Naive thymus-derived CD4-positive, alpha-beta T cell (primary cell): ENCODE results near the gene MPP7. TPM values are rescaled to one million over a fixed set of nuclear protein-coding genes. Genes with fewer than 3 reads are reported as not detected.

Experiments
- ATAC-seq: fragments of 150-1000 bp; cut with Tn5 transposase; 2 replicates; pipeline ENCODE4 v1.10.0; 2021; ENCODE audit warnings: mild to moderate bottlenecking, moderate library complexity
- CTCF ChIA-PET: fragments of 350-600 bp; sonication (Branson Sonifier 250); formaldehyde crosslinking; loops from one replicate; lab custom pipeline; 2021; ENCODE audit warnings: antibody characterized with exemption; lab: Charles Lee
- POLR2A ChIA-PET: fragments of 350-600 bp; sonication (Branson Sonifier 250); formaldehyde crosslinking; loops from one replicate; lab custom pipeline; 2021; ENCODE audit warnings: antibody characterized with exemption, inconsistent platforms; lab: Charles Lee
- DNase-seq, 9 donors: peaks; one replicate each; pipeline versions ENCODE4 v3.0.0 to v3.0.0-alpha.2; 2020 to 2022; ENCODE audit warnings: mixed read lengths in 1 of 9
- H3K27ac ChIP-seq: one replicate; pipeline ENCODE4 v1.7.0; 2013; ENCODE audit warnings: mild to moderate bottlenecking, low read depth, low read length, moderate library complexity
- H3K27me3 ChIP-seq, 2 donors: one replicate each; pipeline ENCODE4 v1.7.0; 2013; ENCODE audit warnings: low read length in 2 of 2, mild to moderate bottlenecking in 2 of 2, moderate library complexity in 2 of 2; ENCODE audit not compliant: control insufficient read depth in 2 of 2, insufficient read depth in 2 of 2
- H3K36me3 ChIP-seq, 3 experiments: 1 replicate in 2 of 3; 2 replicates in 1 of 3; pipeline ENCODE4 v1.7.0; 2013; ENCODE audit warnings: low read length in 3 of 3, mild to moderate bottlenecking in 3 of 3, moderate library complexity in 1 of 3; ENCODE audit not compliant: insufficient read depth in 3 of 3, control insufficient read depth in 2 of 3
- H3K4me1 ChIP-seq, 2 donors: one replicate each; pipeline ENCODE4 v1.7.0; 2013; ENCODE audit warnings: low read length in 2 of 2, mild to moderate bottlenecking in 2 of 2, moderate library complexity in 1 of 2; ENCODE audit not compliant: control insufficient read depth in 2 of 2, insufficient read depth in 2 of 2
- H3K4me3 ChIP-seq: 2 replicates; pipeline ENCODE4 v1.7.0; 2013; ENCODE audit warnings: mild to moderate bottlenecking, low read length
- H3K9me3 ChIP-seq, 3 experiments: 1 replicate in 2 of 3; 2 replicates in 1 of 3; pipeline ENCODE4 v1.7.0; 2013; ENCODE audit warnings: low read length in 3 of 3; ENCODE audit not compliant: control insufficient read depth in 2 of 3
- H3K27ac Mint-ChIP-seq, 9 donors: one replicate each; pipeline ENCODE4 v1.8.0; 2020 to 2022; ENCODE audit warnings: mixed read lengths in 9 of 9, mild to moderate bottlenecking in 8 of 9, moderate library complexity in 5 of 9, inconsistent platforms in 2 of 9
- H3K27me3 Mint-ChIP-seq, 5 donors: one replicate each; pipeline ENCODE4 v1.8.0; 2021 to 2022; ENCODE audit warnings: mixed read lengths in 5 of 5, mild to moderate bottlenecking in 1 of 5
- H3K36me3 Mint-ChIP-seq, 5 donors: one replicate each; pipeline ENCODE4 v1.8.0; 2020 to 2022; ENCODE audit warnings: mixed read lengths in 5 of 5, mild to moderate bottlenecking in 3 of 5, inconsistent platforms in 1 of 5
- H3K4me1 Mint-ChIP-seq, 7 donors: one replicate each; pipeline ENCODE4 v1.8.0; 2020 to 2022; ENCODE audit warnings: mixed read lengths in 7 of 7, mild to moderate bottlenecking in 3 of 7, inconsistent platforms in 1 of 7
- H3K4me3 Mint-ChIP-seq, 10 donors: one replicate each; pipeline ENCODE4 v1.8.0; 2020 to 2022; ENCODE audit warnings: mild to moderate bottlenecking in 10 of 10, mixed read lengths in 10 of 10, moderate library complexity in 6 of 10, inconsistent platforms in 2 of 10
- H3K9me3 Mint-ChIP-seq, 11 donors: one replicate each; pipeline ENCODE4 v1.8.0; 2020 to 2022; ENCODE audit warnings: mixed read lengths in 11 of 11, mild to moderate bottlenecking in 4 of 11, inconsistent platforms in 1 of 11, moderate library complexity in 1 of 11
- intact Hi-C, 2 donors: fragments of 100-400 bp; cut with micrococcal nuclease; formaldehyde crosslinking; loops; one replicate each; pipeline ENCODE4 v1.15.1; 2023
- polyA plus RNA-seq, 2 donors: library from polyadenylated mRNA; unstranded; fragments of 300-500 nt; fragmentation: Illumina TruSeq; gene quantifications; one replicate each; pipeline ENCODE4 v1.2.3, GENCODE V29; 2021
- total RNA-seq, 6 experiments: library from RNA in 5 of 6; stranded (reverse) in 5 of 6; gene quantifications; 1 replicate in 5 of 6; 2 replicates in 1 of 6; pipeline ENCODE4 v1.2.3 and lab custom pipeline; 2021 to 2026

Gene MPP7
- total and polyA plus RNA-seq, 7 experiments from 2014 or later, result 9.7 to 46.8 (median 41.7) TPM

- H3K9me3 ChIP-seq, result no peaks in the 10 kb centered on the region
- no peaks in the 10 kb centered on the region for H3K36me3 ChIP-seq
- H3K27ac Mint-ChIP-seq, result peak overlapping the region; percentile 96 to 100 (median 99)
- H3K27me3 ChIP-seq, result no peaks in the 10 kb centered on the region
- intact Hi-C loops, result loop anchor here (1.0 to 10.0 kb wide), 8 partner anchors 29 to 1888 kb away; partner anchors contain the start of genes ANKRD26 (in 1 of the 2), MASTL (in 1 of the 2) and MPP7 (in 1 of the 2)
- ChIA-PET POLR2A (interaction anchor here (0.8 to 18.3 kb wide), 8 partner anchors 12 to 90 kb away, joined by 3 to 390 read pairs (median 8); partner anchors contain the start of gene MPP7), CTCF (interaction anchor here (0.9 to 10.0 kb wide), 5 partner anchors 30 to 82 kb away, joined by 3 to 73 read pairs (median 46); partner anchors contain the start of gene MPP7)
- peak overlapping the region; percentile 98 for H3K27ac ChIP-seq
- H3K4me1 Mint-ChIP-seq, result peaks cover 43 to 91% (median 78%) of the 10 kb centered on the region in 7 donors
- H3K36me3 Mint-ChIP-seq, result peaks cover 3 to 14% (median 4%) of the 10 kb centered on the region in 5 donors
- H3K4me3 Mint-ChIP-seq, result peak overlapping the region; percentile 57 to 97 (median 89)
- ATAC-seq (no peak), DNase-seq (peak in 1 of 9 donors; percentile 11)
- H3K9me3 Mint-ChIP-seq, result peaks cover 0 to 10% (median 0%) of the 10 kb centered on the region in 11 donors
- H3K4me3 ChIP-seq, result peak overlapping the region; percentile 62
- peaks cover 0 to 4% (median 0%) of the 10 kb centered on the region in 5 donors for H3K27me3 Mint-ChIP-seq
- H3K4me1 ChIP-seq, result peaks cover 33 to 56% of the 10 kb centered on the region in 2 donors
These were observed 29.9 kb upstream of the MPP7 start for GRCh38 chr10:28332726-28333125.

GRCh38 chr10:28331841-28332240, 29.0 kb upstream of the MPP7 start:
- Histone ChIP-seq H3K4me1 (peaks cover 33 to 53% of the 10 kb centered on the region in 2 donors), H3K27me3 (no peaks in the 10 kb centered on the region), H3K27ac (peak overlapping the region; percentile 98), H3K36me3 (no peaks in the 10 kb centered on the region), H3K4me3 (peak overlapping the region; percentile 62), H3K9me3 (no peaks in the 10 kb centered on the region)
- intact Hi-C loops, result loop anchor here (5.0 to 10.0 kb wide), 4 partner anchors 1227 to 1887 kb away; partner anchors contain the start of gene ANKRD26 (in 1 of the 2)
- ATAC-seq (no peak), DNase-seq (peak in 2 of 9 donors; percentile 15 to 30)
- CTCF ChIA-PET, result interaction anchor here (0.6 to 10.0 kb wide), 8 partner anchors 10 to 1877 kb away, joined by 3 to 73 read pairs (median 6); partner anchors contain the start of gene MPP7
- POLR2A ChIA-PET, result interaction anchor here (0.7 to 18.3 kb wide), 4 partner anchors 21 to 1886 kb away, joined by 3 to 390 read pairs (median 84); partner anchors contain the start of gene MPP7
- Mint-ChIP-seq H3K4me3 (peak overlapping the region; percentile 49 to 97 (median 83)), H3K9me3 (peaks cover 0 to 8% (median 0%) of the 10 kb centered on the region in 11 donors), H3K27me3 (no peaks in the 10 kb centered on the region), H3K36me3 (peaks cover 3 to 12% (median 4%) of the 10 kb centered on the region in 5 donors), H3K4me1 (peaks cover 43 to 91% (median 78%) of the 10 kb centered on the region in 7 donors), H3K27ac (peak overlapping the region; percentile 34 to 100 (median 99))

- Mint-ChIP-seq H3K4me3 (peak overlapping the region in 9 of 10 donors; percentile 42 to 89 (median 61)), H3K4me1 (peaks cover 44 to 91% (median 78%) of the 10 kb centered on the region in 7 donors), H3K27me3 (no peaks in the 10 kb centered on the region), H3K36me3 (peaks cover 0 to 12% (median 4%) of the 10 kb centered on the region in 5 donors), H3K9me3 (peaks cover 0 to 2% (median 0%) of the 10 kb centered on the region in 11 donors), H3K27ac (peak overlapping the region; percentile 38 to 100 (median 95))
- ChIA-PET POLR2A (interaction anchor here (1.2 to 18.3 kb wide), 4 partner anchors 20 to 50 kb away, joined by 3 to 390 read pairs (median 84); partner anchors contain the start of gene MPP7), CTCF (interaction anchor here (0.5 to 10.0 kb wide), 7 partner anchors 9 to 50 kb away, joined by 5 to 73 read pairs (median 22); partner anchors contain the start of gene MPP7)
- intact Hi-C loops, result loop anchor here (5.0 to 10.0 kb wide), 4 partner anchors 1226 to 1886 kb away; partner anchors contain the start of gene ANKRD26 (in 1 of the 2)
- H3K36me3 ChIP-seq, result no peaks in the 10 kb centered on the region
- H3K4me1 ChIP-seq, result peaks cover 33 to 49% of the 10 kb centered on the region in 2 donors
- H3K27me3 ChIP-seq, result no peaks in the 10 kb centered on the region
- DNase-seq (no peak), ATAC-seq (no peak)
- H3K4me3 ChIP-seq, result peak overlapping the region; percentile 1
- no peaks in the 10 kb centered on the region for H3K9me3 ChIP-seq
- peak overlapping the region; percentile 98 for H3K27ac ChIP-seq
These were observed 28.2 kb upstream of the MPP7 start for GRCh38 chr10:28331066-28331465.

- Mint-ChIP-seq H3K4me3 (peak overlapping the region in 3 of 10 donors; percentile 6 to 67 (median 26)), H3K36me3 (peaks cover 0 to 14% (median 6%) of the 10 kb centered on the region in 5 donors), H3K9me3 (no peaks in the 10 kb centered on the region), H3K4me1 (peaks cover 33 to 86% (median 72%) of the 10 kb centered on the region in 7 donors), H3K27me3 (no peaks in the 10 kb centered on the region), H3K27ac (peak overlapping the region in 3 of 9 donors; percentile 41 to 99 (median 51))
- H3K4me3 ChIP-seq, result no peak overlapping the region
- intact Hi-C loops, result no loop called here
- no peak overlapping the region for H3K27ac ChIP-seq
- no peaks in the 10 kb centered on the region for H3K9me3 ChIP-seq
- DNase-seq (no peak), ATAC-seq (no peak)
- peaks cover 36 to 45% of the 10 kb centered on the region in 2 donors for H3K4me1 ChIP-seq
- no peaks in the 10 kb centered on the region for H3K36me3 ChIP-seq
- CTCF ChIA-PET, result interaction anchor here (1.1 to 10.0 kb wide), 5 partner anchors 25 to 586 kb away, joined by 3 to 73 read pairs (median 3); partner anchors contain the start of gene MPP7
- POLR2A ChIA-PET, result interaction anchor here (1.5 to 18.3 kb wide), 6 partner anchors 8 to 54 kb away, joined by 3 to 390 read pairs (median 8); partner anchors contain the start of gene MPP7
- no peaks in the 10 kb centered on the region for H3K27me3 ChIP-seq
These were observed 25.5 kb upstream of the MPP7 start for GRCh38 chr10:28328346-28328745.

GRCh38 chr10:28327491-28327880, 24.6 kb upstream of the MPP7 start:
- CTCF ChIA-PET, result interaction anchor here (0.5 to 10.0 kb wide), 5 partner anchors 9 to 1824 kb away, joined by 3 to 73 read pairs (median 4); partner anchors contain the start of gene MPP7
- Histone ChIP-seq H3K9me3 (no peaks in the 10 kb centered on the region), H3K4me3 (no peak overlapping the region), H3K27me3 (no peaks in the 10 kb centered on the region), H3K36me3 (no peaks in the 10 kb centered on the region), H3K27ac (no peak overlapping the region), H3K4me1 (peaks cover 31 to 41% of the 10 kb centered on the region in 2 donors)
- Mint-ChIP-seq H3K4me3 (peak overlapping the region in 4 of 10 donors; percentile 23 to 67 (median 34)), H3K4me1 (peaks cover 26 to 84% (median 69%) of the 10 kb centered on the region in 7 donors), H3K27ac (peak overlapping the region in 1 of 9 donors; percentile 79), H3K9me3 (no peaks in the 10 kb centered on the region), H3K27me3 (no peaks in the 10 kb centered on the region), H3K36me3 (peaks cover 0 to 18% (median 6%) of the 10 kb centered on the region in 5 donors)
- DNase-seq (no peak), ATAC-seq (no peak)
- POLR2A ChIA-PET, result interaction anchor here (1.3 to 18.3 kb wide), 7 partner anchors 8 to 55 kb away, joined by 3 to 390 read pairs (median 5); partner anchors contain the start of gene MPP7
- intact Hi-C loops, result no loop called here
